Lung (tissue), 12 donors: ENCODE results near the gene LCORL. TPM values are rescaled to one million over a fixed set of nuclear protein-coding genes. Genes with fewer than 3 reads are reported as not detected.

Experiments used
- ATAC-seq: fragments of 200-7000 bp; cut with Tn5 transposase; one replicate; pipeline ENCODE4 v1.9.1; 2020; ENCODE audit warnings: moderate number of reproducible peaks; ENCODE audit not compliant: insufficient read depth, low FRiP score
- DNase-seq, 3 donors: peaks; one replicate each; pipeline ENCODE4 v3.0.0-alpha.2; 2013 to 2017
- H3K27ac ChIP-seq, 2 donors: one replicate each; pipeline ENCODE4 v1.5.1; 2013; ENCODE audit warnings: mild to moderate bottlenecking in 2 of 2, moderate library complexity in 2 of 2, control low read depth in 1 of 2, inconsistent platforms in 1 of 2, low read depth in 1 of 2, low read length in 1 of 2
- H3K27me3 ChIP-seq, 3 donors: one replicate each; pipeline ENCODE4 v1.5.1; 2013; ENCODE audit warnings: low read length in 2 of 3; ENCODE audit not compliant: control insufficient read depth in 3 of 3, insufficient read depth in 3 of 3
- H3K36me3 ChIP-seq, 4 donors: one replicate each; pipeline ENCODE4 v1.5.1; 2013; ENCODE audit warnings: low read length in 4 of 4, mild to moderate bottlenecking in 1 of 4, moderate library complexity in 1 of 4; ENCODE audit not compliant: control insufficient read depth in 4 of 4, insufficient read depth in 4 of 4
- H3K4me1 ChIP-seq, 5 donors: one replicate each; pipeline ENCODE4 v1.5.1; 2013; ENCODE audit warnings: low read length in 5 of 5, mild to moderate bottlenecking in 2 of 5, moderate library complexity in 1 of 5; ENCODE audit not compliant: control insufficient read depth in 5 of 5, insufficient read depth in 5 of 5
- H3K4me3 ChIP-seq: one replicate; pipeline ENCODE4 v1.5.1; 2013; ENCODE audit warnings: mild to moderate bottlenecking, control low read depth, moderate library complexity
- H3K9ac ChIP-seq, 2 donors: one replicate each; pipeline ENCODE4 v1.5.1; 2013; ENCODE audit warnings: low read length in 2 of 2, control low read depth in 1 of 2; ENCODE audit not compliant: insufficient read depth in 1 of 2
- H3K9me3 ChIP-seq, 4 donors: one replicate each; pipeline ENCODE4 v1.5.1; 2013; ENCODE audit warnings: low read length in 3 of 4, mild to moderate bottlenecking in 1 of 4, moderate library complexity in 1 of 4; ENCODE audit not compliant: control insufficient read depth in 4 of 4, insufficient read depth in 3 of 4
- CTCF ChIP-seq: IDR thresholded peaks from 2 replicates; pipeline ENCODE4 v1.5.1; 2012; ENCODE audit warnings: mild to moderate bottlenecking; ENCODE audit errors: control extremely low read depth, extremely low read depth
- WGBS, 2 donors: extraction: QIAGEN DNeasy Blood & Tissue Kit; methylation state at CpG; one replicate each; pipeline ENCODE4 v1.1.7; 2013; 5-methylcytosine and 5-hydroxymethylcytosine counted together
- polyA plus RNA-seq, 2 donors: library from polyadenylated mRNA; stranded (reverse); fragments of 200-250 nt; gene quantifications; one replicate each; pipeline ENCODE4 v1.2.1, GENCODE V29; 2013
- total RNA-seq, 2 donors: library from RNA; depleted of rRNA in 1 of 2; stranded (reverse); fragments of >200 nt in 1 of 2; gene quantifications; one replicate each; pipeline ENCODE4 v1.2.1, GENCODE V29; 2014 to 2021
- donor health status: control.
- donor health status: control.
- donor health status: Bipolar disorder and iron deficiency.
- donor health status: healthy.
- donor health status: DM: yes; HTN: yes; CAD: no.

LCORL gene
- total and polyA plus RNA-seq, 4 donors = 2.8 to 29.0 (median 7.0) TPM

- WGBS, 2 donors = 97 to 98% methylated on average over 12 of the region's 12 CpGs
- Histone ChIP-seq H3K9ac (no peak overlapping the region), H3K27ac (no peak overlapping the region), H3K9me3 (no peaks in the 10 kb centered on the region), H3K36me3 (no peaks in the 10 kb centered on the region), H3K4me1 (peaks cover 0 to 12% (median 2%) of the 10 kb centered on the region in 5 donors), H3K27me3 (no peaks in the 10 kb centered on the region), H3K4me3 (no peak overlapping the region)
- no peak for ATAC-seq
- no peak for TF ChIP-seq CTCF
- DNase-seq = no peak
Measured at GRCh38 chr4:17816142-17816541, 205.4 kb downstream of the LCORL start.

- H3K9ac ChIP-seq = no peak overlapping the region
- H3K4me3 ChIP-seq = no peak overlapping the region
- no peak for ATAC-seq
- H3K36me3 ChIP-seq = peaks cover 0 to 5% (median 0%) of the 10 kb centered on the region in 4 donors
- TF ChIP-seq CTCF = no peak
- no peaks in the 10 kb centered on the region for H3K27me3 ChIP-seq
- H3K27ac ChIP-seq = no peak overlapping the region
- no peak for DNase-seq
- peaks cover 0 to 3% (median 0%) of the 10 kb centered on the region in 4 donors for H3K9me3 ChIP-seq
- 53 to 67% methylated on average over 3 of the region's 3 CpGs for WGBS, 2 donors
- H3K4me1 ChIP-seq = peaks cover 0 to 17% (median 2%) of the 10 kb centered on the region in 5 donors
Measured at GRCh38 chr4:17814140-17814539, 207.4 kb downstream of the LCORL start.

GRCh38 chr4:17812801-17813200, 208.8 kb downstream of the LCORL start:
- ATAC-seq = no peak
- 77% methylated on average over 3 of the region's 3 CpGs for WGBS, 2 donors
- no peak overlapping the region for H3K4me3 ChIP-seq
- no peaks in the 10 kb centered on the region for H3K27me3 ChIP-seq
- peaks cover 1 to 27% (median 5%) of the 10 kb centered on the region in 5 donors for H3K4me1 ChIP-seq
- TF ChIP-seq CTCF = no peak
- peak overlapping the region in 1 of 2 donors; percentile 54 for H3K9ac ChIP-seq
- peaks cover 0 to 5% (median under 1%) of the 10 kb centered on the region in 4 donors for H3K36me3 ChIP-seq
- DNase-seq = peak in 2 of 3 donors; percentile 36 to 41
- peaks cover 0 to 3% (median 0%) of the 10 kb centered on the region in 4 donors for H3K9me3 ChIP-seq
- H3K27ac ChIP-seq = no peak overlapping the region

- TF ChIP-seq CTCF = no peak
- 17 to 19% methylated on average over 3 of the region's 3 CpGs for WGBS, 2 donors
Measured at GRCh38 chr4:17812125-17812524, 209.4 kb downstream of the LCORL start.

More at GRCh38 chr4:17812125-17812524, 209.4 kb downstream of the LCORL start:
- H3K36me3 ChIP-seq = peaks cover 0 to 5% (median 2%) of the 10 kb centered on the region in 4 donors
- H3K9me3 ChIP-seq = peaks cover 0 to 3% (median 0%) of the 10 kb centered on the region in 4 donors
- no peak for ATAC-seq
- H3K27me3 ChIP-seq = no peaks in the 10 kb centered on the region
- H3K9ac ChIP-seq = peak overlapping the region in 1 of 2 donors; percentile 73
- peaks cover 5 to 33% (median 8%) of the 10 kb centered on the region in 5 donors for H3K4me1 ChIP-seq
- peak in 2 of 3 donors; percentile 17 to 20 for DNase-seq
- H3K27ac ChIP-seq = no peak overlapping the region
- H3K4me3 ChIP-seq = no peak overlapping the region
